OCI-M2 (cell line): ENCODE results near the gene TRPM3.

Source experiments
- DNase-seq: peaks from one replicate; lab custom pipeline; 2025; ENCODE audit not compliant: unreplicated experiment; lab: John Stamatoyannopoulos, UW

Gene TRPM3

GRCh38 chr9:70590315-70590677, 531.1 kb downstream of the TRPM3 start:
- DNase-seq: no peak

- no peak for DNase-seq
These were observed 531.7 kb downstream of the TRPM3 start for GRCh38 chr9:70589571-70590314.

GRCh38 chr9:70588999-70589398, 532.4 kb downstream of the TRPM3 start:
- DNase-seq: no peak

GRCh38 chr9:70588381-70588780, 533.0 kb downstream of the TRPM3 start:
- no peak for DNase-seq

GRCh38 chr9:70587201-70587600, 534.2 kb downstream of the TRPM3 start:
- DNase-seq: no peak

- no peak for DNase-seq
These were observed 534.9 kb downstream of the TRPM3 start for GRCh38 chr9:70586476-70586875.

- DNase-seq: no peak
These were observed 539.5 kb downstream of the TRPM3 start for GRCh38 chr9:70581955-70582350.

GRCh38 chr9:70581214-70581954, 540.0 kb downstream of the TRPM3 start:
- DNase-seq: no peak

GRCh38 chr9:70580606-70581195, 540.7 kb downstream of the TRPM3 start:
- DNase-seq: no peak

- DNase-seq: no peak
These were observed 541.7 kb downstream of the TRPM3 start for GRCh38 chr9:70579686-70580085.

- no peak for DNase-seq
These were observed 542.7 kb downstream of the TRPM3 start for GRCh38 chr9:70578720-70579119.

GRCh38 chr9:70577671-70578070, 543.8 kb downstream of the TRPM3 start:
- DNase-seq: no peak

- no peak for DNase-seq
These were observed 545.3 kb downstream of the TRPM3 start for GRCh38 chr9:70576116-70576515.

GRCh38 chr9:70574151-70574837, 547.1 kb downstream of the TRPM3 start:
- DNase-seq: no peak

GRCh38 chr9:70573308-70573707, 548.1 kb downstream of the TRPM3 start:
- DNase-seq: no peak

GRCh38 chr9:70571258-70571657, 550.2 kb downstream of the TRPM3 start:
- DNase-seq: no peak

- DNase-seq: no peak
These were observed 551.6 kb downstream of the TRPM3 start for GRCh38 chr9:70569791-70570190.

- no peak for DNase-seq
These were observed 552.2 kb downstream of the TRPM3 start for GRCh38 chr9:70569070-70569772.

- DNase-seq: no peak
These were observed 553.9 kb downstream of the TRPM3 start for GRCh38 chr9:70567511-70567910.

- DNase-seq: no peak
These were observed 554.7 kb downstream of the TRPM3 start for GRCh38 chr9:70566751-70567150.

- no peak for DNase-seq
These were observed 555.4 kb downstream of the TRPM3 start for GRCh38 chr9:70566066-70566465.
